CD14-positive monocyte (primary cell): ENCODE results near the gene NKX6-2. TPM values are rescaled to one million over a fixed set of nuclear protein-coding genes. Genes with fewer than 3 reads are reported as not detected.
"Not testable (repeated sequence)": the region's sequence is repeated elsewhere in the genome, so short reads cannot be mapped to it uniquely, and the experiment has no call there.

ENCODE experiments used
- DNase-seq, 3 donors: peaks; one replicate each; pipeline ENCODE4 v3.0.0-alpha.2; 2011 to 2022
- H2AFZ ChIP-seq: 2 replicates; pipeline ENCODE4 v1.6.0; 2012; ENCODE audit warnings: mild to moderate bottlenecking, low read depth, low read length, inconsistent platforms; ENCODE audit not compliant: insufficient read depth, poor library complexity, severe bottlenecking
- H3K27ac ChIP-seq, 2 donors: 1 replicate in 1 of 2; 2 replicates in 1 of 2; pipeline ENCODE4 v1.5.1; 2012 to 2013; ENCODE audit warnings: low read length in 2 of 2, control low read depth in 1 of 2, inconsistent platforms in 1 of 2, low read depth in 1 of 2, mild to moderate bottlenecking in 1 of 2
- H3K27me3 ChIP-seq, 2 donors: one replicate each; pipeline versions ENCODE4 v1.6.0 to v1.6.1; 2011 to 2013; ENCODE audit warnings: low read length in 2 of 2; ENCODE audit not compliant: control insufficient read depth in 2 of 2, insufficient read depth in 2 of 2
- H3K36me3 ChIP-seq, 2 donors: replicated peaks in 1 of 2; 1 replicate in 1 of 2; 2 replicates in 1 of 2; pipeline versions ENCODE4 v1.5.1 to v1.6.1; 2012 to 2013; ENCODE audit warnings: low read length in 2 of 2, control low read depth in 1 of 2, inconsistent platforms in 1 of 2, mild to moderate bottlenecking in 1 of 2; ENCODE audit not compliant: insufficient read depth in 2 of 2, control insufficient read depth in 1 of 2
- H3K4me1 ChIP-seq, 2 donors: 1 replicate in 1 of 2; 2 replicates in 1 of 2; pipeline versions ENCODE4 v1.5.1 to v1.6.1; 2012 to 2013; ENCODE audit warnings: low read length in 2 of 2, control low read depth in 1 of 2, inconsistent platforms in 1 of 2, mild to moderate bottlenecking in 1 of 2, moderate library complexity in 1 of 2; ENCODE audit not compliant: insufficient read depth in 2 of 2, control insufficient read depth in 1 of 2
- H3K4me2 ChIP-seq: replicated peaks from 2 replicates; pipeline ENCODE3; 2012; ENCODE audit warnings: low read length, moderate library complexity, mild to moderate bottlenecking; ENCODE audit not compliant: poor library complexity, severe bottlenecking; ENCODE audit errors: extremely low read depth
- H3K4me3 ChIP-seq, 3 experiments: fragments of 200-600 bp in 1 of 3; sonication (generic) in 1 of 3; replicated peaks in 1 of 3; 1 replicate in 2 of 3; 2 replicates in 1 of 3; pipeline ENCODE4 v1.5.1; 2011 to 2013; ENCODE audit warnings: low read length in 3 of 3, mild to moderate bottlenecking in 3 of 3, control low read depth in 2 of 3, low read depth in 2 of 3, inconsistent platforms in 1 of 3, moderate library complexity in 1 of 3
- H3K79me2 ChIP-seq: 2 replicates; pipeline ENCODE4 v1.6.0; 2012; ENCODE audit warnings: mild to moderate bottlenecking, control low read depth, inconsistent platforms, low read length, moderate library complexity; ENCODE audit not compliant: insufficient read depth
- H3K9ac ChIP-seq: 2 replicates; pipeline ENCODE4 v1.6.0; 2017; ENCODE audit warnings: low read length, mild to moderate bottlenecking; ENCODE audit not compliant: insufficient read depth, poor library complexity, severe bottlenecking
- H3K9me3 ChIP-seq, 2 donors: replicated peaks in 1 of 2; 1 replicate in 1 of 2; 2 replicates in 1 of 2; pipeline versions ENCODE4 v1.5.1 to v1.6.1; 2012 to 2013; ENCODE audit warnings: low read length in 2 of 2, control low read depth in 1 of 2; ENCODE audit not compliant: control insufficient read depth in 1 of 2, insufficient read depth in 1 of 2
- H4K20me1 ChIP-seq: 2 replicates; pipeline ENCODE4 v1.6.0; 2012; ENCODE audit warnings: mild to moderate bottlenecking, low read length, control low read depth, moderate library complexity; ENCODE audit not compliant: insufficient read depth
- H3K27ac Mint-ChIP-seq, 7 donors: one replicate each; pipeline ENCODE4 v1.8.0; 2020; ENCODE audit warnings: mild to moderate bottlenecking in 7 of 7, mixed read lengths in 7 of 7, moderate library complexity in 6 of 7, inconsistent platforms in 2 of 7
- H3K27me3 Mint-ChIP-seq, 3 donors: one replicate each; pipeline ENCODE4 v1.8.0; 2021 to 2022; ENCODE audit warnings: low read depth in 3 of 3, mild to moderate bottlenecking in 3 of 3, mixed read lengths in 3 of 3, moderate library complexity in 3 of 3, inconsistent platforms in 1 of 3
- H3K36me3 Mint-ChIP-seq, 2 donors: one replicate each; pipeline ENCODE4 v1.8.0; 2020; ENCODE audit warnings: mixed read lengths in 2 of 2, inconsistent platforms in 1 of 2, mild to moderate bottlenecking in 1 of 2
- H3K4me1 Mint-ChIP-seq: one replicate; pipeline ENCODE4 v1.8.0; 2020; ENCODE audit warnings: mild to moderate bottlenecking, mixed read lengths
- H3K4me3 Mint-ChIP-seq, 2 donors: one replicate each; pipeline ENCODE4 v1.8.0; 2020; ENCODE audit warnings: mild to moderate bottlenecking in 2 of 2, mixed read lengths in 2 of 2, moderate library complexity in 1 of 2
- H3K9me3 Mint-ChIP-seq, 7 donors: one replicate each; pipeline ENCODE4 v1.8.0; 2020 to 2022; ENCODE audit warnings: mixed read lengths in 7 of 7, mild to moderate bottlenecking in 6 of 7, moderate library complexity in 6 of 7, inconsistent platforms in 2 of 7
- CTCF ChIP-seq: fragments of 200-600 bp; IDR thresholded peaks from one replicate; pipeline ENCODE4 v1.8.0; 2022; ENCODE audit warnings: antibody characterized with exemption, mild to moderate bottlenecking
- WGBS: methylation state at CpG from one replicate; pipeline ENCODE4 v1.1.5; 2013; ENCODE audit warnings: missing lambda C conversion rate; ENCODE audit not compliant: insufficient coverage; 5-methylcytosine and 5-hydroxymethylcytosine counted together
- intact Hi-C, 2 donors: fragments of 100-400 bp; cut with micrococcal nuclease; formaldehyde crosslinking; loops; one replicate each; pipeline versions ENCODE4 v1.15.0 to v1.15.1; 2023
- polyA plus RNA-seq, 3 donors: library from polyadenylated mRNA; depleted of rRNA in 1 of 3; unstranded in 2 of 3; stranded (reverse) in 1 of 3; fragments of 300-500 nt in 2 of 3; fragments of >200 nt in 1 of 3; fragmentation: Illumina TruSeq in 2 of 3; gene quantifications; 1 replicate in 2 of 3; 2 replicates in 1 of 3; pipeline ENCODE4 v1.2.3, GENCODE V29; 2012 to 2021

NKX6-2 gene
- polyA plus RNA-seq, 3 donors = not detected

- WGBS = 98% methylated on average over 19 of the region's 19 CpGs
- peaks cover 0 to 5% (median 0%) of the 10 kb centered on the region in 3 donors for H3K27me3 Mint-ChIP-seq
- H3K4me2 ChIP-seq = no peak overlapping the region
- intact Hi-C loops = no loop called here
- no peak overlapping the region for H3K27ac Mint-ChIP-seq
- H3K36me3 Mint-ChIP-seq = peaks cover 36 to 62% of the 10 kb centered on the region in 2 donors
- no peak overlapping the region for H2AFZ ChIP-seq
- no peak for TF ChIP-seq CTCF
- no peak for DNase-seq
- H3K27ac ChIP-seq = no peak overlapping the region
- H3K36me3 ChIP-seq = peaks cover 15 to 34% of the 10 kb centered on the region in 2 donors
- no peaks in the 10 kb centered on the region for H3K27me3 ChIP-seq
- no peak overlapping the region for H3K4me3 Mint-ChIP-seq
- no peaks in the 10 kb centered on the region for H3K9me3 ChIP-seq
- no peak overlapping the region for H3K4me3 ChIP-seq
- H3K79me2 ChIP-seq = no peaks in the 10 kb centered on the region
- H3K4me1 ChIP-seq = no peaks in the 10 kb centered on the region
- no peak overlapping the region for H3K9ac ChIP-seq
- H3K4me1 Mint-ChIP-seq = no peaks in the 10 kb centered on the region
- peaks cover 7% of the 10 kb centered on the region for H4K20me1 ChIP-seq
- peaks cover 0 to 2% (median 0%) of the 10 kb centered on the region in 7 donors for H3K9me3 Mint-ChIP-seq
Measured at GRCh38 chr10:132744839-132745238, 41.1 kb downstream of the NKX6-2 start.

GRCh38 chr10:132743925-132744490 lies 41.9 kb downstream of the NKX6-2 start:
- Histone ChIP-seq H3K27ac (no peak overlapping the region), H4K20me1 (peaks cover 7% of the 10 kb centered on the region), H3K36me3 (peaks cover 7 to 30% of the 10 kb centered on the region in 2 donors), H3K9me3 (no peaks in the 10 kb centered on the region), H3K9ac (no peak overlapping the region), H3K4me1 (no peaks in the 10 kb centered on the region), H2AFZ (no peak overlapping the region), H3K27me3 (no peaks in the 10 kb centered on the region), H3K4me3 (no peak overlapping the region), H3K4me2 (no peak overlapping the region), H3K79me2 (no peaks in the 10 kb centered on the region)
- H3K9me3 Mint-ChIP-seq = peaks cover 0 to 2% (median 0%) of the 10 kb centered on the region in 7 donors
- H3K27ac Mint-ChIP-seq = peak overlapping the region in 1 of 7 donors; percentile 25
- no peak for DNase-seq
- intact Hi-C loops = no loop called here
- TF ChIP-seq CTCF = no peak
- no peaks in the 10 kb centered on the region for H3K4me1 Mint-ChIP-seq
- H3K27me3 Mint-ChIP-seq = peaks cover 0 to 5% (median 0%) of the 10 kb centered on the region in 3 donors
- peaks cover 32 to 60% of the 10 kb centered on the region in 2 donors for H3K36me3 Mint-ChIP-seq
- 95% methylated on average over 13 of the region's 18 CpGs for WGBS
- no peak overlapping the region for H3K4me3 Mint-ChIP-seq

- H3K4me1 ChIP-seq, H3K9me3 Mint-ChIP-seq, H3K4me1 Mint-ChIP-seq, H3K27me3 ChIP-seq, H3K9me3 ChIP-seq, DNase-seq, H3K4me3 Mint-ChIP-seq, H2AFZ ChIP-seq, H3K4me2 ChIP-seq, H4K20me1 ChIP-seq, H3K9ac ChIP-seq, intact Hi-C loops, H3K4me3 ChIP-seq, H3K79me2 ChIP-seq, H3K27ac ChIP-seq, H3K27me3 Mint-ChIP-seq: not testable (repeated sequence)
- peaks cover 31 to 53% of the 10 kb centered on the region in 2 donors for H3K36me3 Mint-ChIP-seq
- over 99% methylated on average over 20 of the region's 30 CpGs for WGBS
- peak overlapping the region in 1 of 7 donors; percentile 25 for H3K27ac Mint-ChIP-seq
- H3K36me3 ChIP-seq = peaks cover 5 to 36% of the 10 kb centered on the region in 2 donors
Measured at GRCh38 chr10:132743196-132743924, 42.6 kb downstream of the NKX6-2 start.
